Breast epithelium (tissue), 3 donors: ENCODE results near the gene MT1M.

Experiments used
- POLR2A ChIP-seq: fragments of 450-650 bp; IDR thresholded peaks from one replicate; pipeline ENCODE4 v1.6.1; 2016; ENCODE audit warnings: antibody characterized with exemption, mild to moderate bottlenecking, moderate library complexity
- TF ChIP-seq, protein P1 (sequence below), 3 donors: fragments of 450-650 bp; IDR thresholded peaks; one replicate each; pipeline ENCODE4 v1.5.1; 2016 to 2017; ENCODE audit warnings: antibody characterized with exemption in 3 of 3, mild to moderate bottlenecking in 3 of 3, moderate library complexity in 3 of 3

- TF ChIP-seq, protein P1, sequence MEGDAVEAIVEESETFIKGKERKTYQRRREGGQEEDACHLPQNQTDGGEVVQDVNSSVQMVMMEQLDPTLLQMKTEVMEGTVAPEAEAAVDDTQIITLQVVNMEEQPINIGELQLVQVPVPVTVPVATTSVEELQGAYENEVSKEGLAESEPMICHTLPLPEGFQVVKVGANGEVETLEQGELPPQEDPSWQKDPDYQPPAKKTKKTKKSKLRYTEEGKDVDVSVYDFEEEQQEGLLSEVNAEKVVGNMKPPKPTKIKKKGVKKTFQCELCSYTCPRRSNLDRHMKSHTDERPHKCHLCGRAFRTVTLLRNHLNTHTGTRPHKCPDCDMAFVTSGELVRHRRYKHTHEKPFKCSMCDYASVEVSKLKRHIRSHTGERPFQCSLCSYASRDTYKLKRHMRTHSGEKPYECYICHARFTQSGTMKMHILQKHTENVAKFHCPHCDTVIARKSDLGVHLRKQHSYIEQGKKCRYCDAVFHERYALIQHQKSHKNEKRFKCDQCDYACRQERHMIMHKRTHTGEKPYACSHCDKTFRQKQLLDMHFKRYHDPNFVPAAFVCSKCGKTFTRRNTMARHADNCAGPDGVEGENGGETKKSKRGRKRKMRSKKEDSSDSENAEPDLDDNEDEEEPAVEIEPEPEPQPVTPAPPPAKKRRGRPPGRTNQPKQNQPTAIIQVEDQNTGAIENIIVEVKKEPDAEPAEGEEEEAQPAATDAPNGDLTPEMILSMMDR (IDR thresholded peaks at IDR 0.05): no peak
- no peak for TF ChIP-seq POLR2A
Measured at GRCh38 chr16:56626685-56627084, 5.8 kb upstream of the MT1M start.
